Measurements from ENCODE around the gene DNM2. TPM values are rescaled to one million over a fixed set of nuclear protein-coding genes. Genes with fewer than 3 reads are reported as not detected.

Gene DNM2
- total and polyA plus RNA-seq, 2 of the 13 experiments (the other 11 are each of a cell fraction or from before 2014, with no cell fraction given), result 41.7 to 59.8 TPM

- TF ChIP-seq, protein P1, sequence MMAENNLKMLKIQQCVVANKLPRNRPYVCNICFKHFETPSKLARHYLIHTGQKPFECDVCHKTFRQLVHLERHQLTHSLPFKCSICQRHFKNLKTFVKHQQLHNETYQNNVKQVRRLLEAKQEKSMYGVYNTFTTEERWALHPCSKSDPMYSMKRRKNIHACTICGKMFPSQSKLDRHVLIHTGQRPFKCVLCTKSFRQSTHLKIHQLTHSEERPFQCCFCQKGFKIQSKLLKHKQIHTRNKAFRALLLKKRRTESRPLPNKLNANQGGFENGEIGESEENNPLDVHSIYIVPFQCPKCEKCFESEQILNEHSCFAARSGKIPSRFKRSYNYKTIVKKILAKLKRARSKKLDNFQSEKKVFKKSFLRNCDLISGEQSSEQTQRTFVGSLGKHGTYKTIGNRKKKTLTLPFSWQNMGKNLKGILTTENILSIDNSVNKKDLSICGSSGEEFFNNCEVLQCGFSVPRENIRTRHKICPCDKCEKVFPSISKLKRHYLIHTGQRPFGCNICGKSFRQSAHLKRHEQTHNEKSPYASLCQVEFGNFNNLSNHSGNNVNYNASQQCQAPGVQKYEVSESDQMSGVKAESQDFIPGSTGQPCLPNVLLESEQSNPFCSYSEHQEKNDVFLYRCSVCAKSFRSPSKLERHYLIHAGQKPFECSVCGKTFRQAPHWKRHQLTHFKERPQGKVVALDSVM (CRISPR knock-in tag; IDR thresholded peaks at IDR 0.05), result no peak; the same call in 1 of the 2 replicates
- TF ChIP-seq THYN1 (CRISPR knock-in tag; IDR thresholded peaks at IDR 0.05; ENCODE audit: borderline replicate concordance, low read depth) (no peak), ZNF484 (CRISPR knock-in tag; IDR thresholded peaks at IDR 0.05; ENCODE audit: borderline replicate concordance, low read depth) (no peak), SMAD9 (CRISPR knock-in tag; IDR thresholded peaks at IDR 0.05) (no peak), NR3C1 (CRISPR knock-in tag; IDR thresholded peaks at IDR 0.05) (no peak), RARA (CRISPR knock-in tag; IDR thresholded peaks at IDR 0.05) (peak; percentile 67), POLR2AphosphoS5 (IDR thresholded peaks at IDR 0.05; ENCODE audit: low read depth, low read length) (no peak), SMAD1 (CRISPR knock-in tag; IDR thresholded peaks at IDR 0.05; ENCODE audit: borderline replicate concordance, low read depth) (no peak), SRSF9 (IDR thresholded peaks at IDR 0.05; ENCODE audit: borderline replicate concordance, insufficient read depth, low read depth, low read length, poor library complexity, severe bottlenecking) (no peak), NFYC (CRISPR knock-in tag; IDR thresholded peaks at IDR 0.05) (peak; percentile 46; the same call in 1 of the 2 replicates), STAT6 (CRISPR knock-in tag; IDR thresholded peaks at IDR 0.05; ENCODE audit: borderline replicate concordance) (no peak; the same call in 1 of the 2 replicates), ZNF879 (CRISPR knock-in tag; IDR thresholded peaks at IDR 0.05) (no peak), ZSCAN5A (CRISPR knock-in tag; IDR thresholded peaks at IDR 0.05; ENCODE audit: borderline replicate concordance) (no peak), ZC3H4 (CRISPR knock-in tag; IDR thresholded peaks at IDR 0.05; ENCODE audit: borderline replicate concordance) (no peak), ZBTB34 (CRISPR knock-in tag; IDR thresholded peaks at IDR 0.05) (no peak)
- TF ChIP-seq, protein P2, sequence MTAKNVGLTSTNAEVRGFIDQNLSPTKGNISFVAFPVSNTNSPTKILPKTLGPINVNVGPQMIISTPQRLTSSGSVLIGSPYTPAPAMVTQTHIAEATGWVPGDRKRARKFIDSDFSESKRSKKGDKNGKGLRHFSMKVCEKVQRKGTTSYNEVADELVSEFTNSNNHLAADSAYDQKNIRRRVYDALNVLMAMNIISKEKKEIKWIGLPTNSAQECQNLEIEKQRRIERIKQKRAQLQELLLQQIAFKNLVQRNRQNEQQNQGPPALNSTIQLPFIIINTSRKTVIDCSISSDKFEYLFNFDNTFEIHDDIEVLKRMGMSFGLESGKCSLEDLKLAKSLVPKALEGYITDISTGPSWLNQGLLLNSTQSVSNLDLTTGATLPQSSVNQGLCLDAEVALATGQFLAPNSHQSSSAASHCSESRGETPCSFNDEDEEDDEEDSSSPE (CRISPR knock-in tag; IDR thresholded peaks at IDR 0.05), result no peak; the same call in 1 of the 2 replicates
- TF ChIP-seq, protein P3, sequence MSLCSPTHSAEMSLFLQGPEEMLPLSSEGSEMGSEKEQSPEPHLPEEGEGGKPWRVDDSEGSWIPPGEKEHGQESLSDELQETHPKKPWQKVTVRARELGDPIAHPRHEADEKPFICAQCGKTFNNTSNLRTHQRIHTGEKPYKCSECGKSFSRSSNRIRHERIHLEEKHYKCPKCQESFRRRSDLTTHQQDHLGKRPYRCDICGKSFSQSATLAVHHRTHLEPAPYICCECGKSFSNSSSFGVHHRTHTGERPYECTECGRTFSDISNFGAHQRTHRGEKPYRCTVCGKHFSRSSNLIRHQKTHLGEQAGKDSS (CRISPR knock-in tag; IDR thresholded peaks at IDR 0.05; ENCODE audit: borderline replicate concordance, low read depth), result no peak
These were observed 51.9 kb downstream of the DNM2 start (continued) for GRCh38 chr19:10769533-10770491.

Data from HepG2 (cell line).